ENCODE measurements around the gene OR4D9.

DNA sequence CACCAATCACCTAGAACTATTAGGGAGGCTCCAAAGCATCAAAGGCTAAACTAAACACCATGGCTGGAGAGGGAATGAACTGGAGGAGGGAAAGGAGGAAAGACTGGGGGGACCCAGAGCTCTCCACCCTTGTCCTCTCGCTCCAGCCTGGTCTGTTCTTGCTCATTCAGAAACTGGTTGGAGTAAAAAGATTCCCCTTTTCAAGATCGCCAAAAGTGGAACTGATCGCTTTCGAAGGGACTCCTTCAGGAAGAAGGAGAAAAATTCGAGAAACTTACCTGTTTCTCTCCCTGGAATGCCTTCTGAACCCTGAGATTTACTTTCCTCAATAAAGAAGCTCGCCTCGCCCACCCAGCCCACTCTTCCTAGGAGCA is 46.9 kb downstream of the OR4D9 start:
- TF ChIP-seq, protein P1, sequence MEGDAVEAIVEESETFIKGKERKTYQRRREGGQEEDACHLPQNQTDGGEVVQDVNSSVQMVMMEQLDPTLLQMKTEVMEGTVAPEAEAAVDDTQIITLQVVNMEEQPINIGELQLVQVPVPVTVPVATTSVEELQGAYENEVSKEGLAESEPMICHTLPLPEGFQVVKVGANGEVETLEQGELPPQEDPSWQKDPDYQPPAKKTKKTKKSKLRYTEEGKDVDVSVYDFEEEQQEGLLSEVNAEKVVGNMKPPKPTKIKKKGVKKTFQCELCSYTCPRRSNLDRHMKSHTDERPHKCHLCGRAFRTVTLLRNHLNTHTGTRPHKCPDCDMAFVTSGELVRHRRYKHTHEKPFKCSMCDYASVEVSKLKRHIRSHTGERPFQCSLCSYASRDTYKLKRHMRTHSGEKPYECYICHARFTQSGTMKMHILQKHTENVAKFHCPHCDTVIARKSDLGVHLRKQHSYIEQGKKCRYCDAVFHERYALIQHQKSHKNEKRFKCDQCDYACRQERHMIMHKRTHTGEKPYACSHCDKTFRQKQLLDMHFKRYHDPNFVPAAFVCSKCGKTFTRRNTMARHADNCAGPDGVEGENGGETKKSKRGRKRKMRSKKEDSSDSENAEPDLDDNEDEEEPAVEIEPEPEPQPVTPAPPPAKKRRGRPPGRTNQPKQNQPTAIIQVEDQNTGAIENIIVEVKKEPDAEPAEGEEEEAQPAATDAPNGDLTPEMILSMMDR (IDR thresholded peaks at IDR 0.05), result no peak
- no peak for TF ChIP-seq POLR2A (IDR thresholded peaks at IDR 0.05)

Data from stomach (tissue), 4 donors.